Mesenteric fat pad (tissue), 1 donor: ENCODE data around the gene ANKRD12. TPM values are rescaled to one million over a fixed set of nuclear protein-coding genes. Genes with fewer than 3 reads are reported as not detected.
A peak's percentile ranks its signal among the peaks of the same experiment; 100 is the strongest.

ENCODE experiments used
- DNase-seq: peaks from one replicate; pipeline ENCODE4 v3.0.0-alpha.2; 2020; ENCODE audit warnings: low spot score
- total RNA-seq: library from RNA; stranded (reverse); fragmentation: NEBNext Ultra II Directional; extraction: Animal tissue kit (Norgen Biotek cat#: 25700); gene quantifications from one replicate; pipeline ENCODE4 v1.2.1, GENCODE V29; 2021
- donor health status: DM: yes; HTN: yes; CAD: no.

Gene ANKRD12
- total RNA-seq, 1 donor from 2014 or later, result 65.8 TPM

GRCh38 chr18:9106094-9106493 lies 30.5 kb upstream of the ANKRD12 start:
- no peak for DNase-seq

GRCh38 chr18:9106800-9107584 lies 29.6 kb upstream of the ANKRD12 start:
- no peak for DNase-seq

GRCh38 chr18:9108911-9109310 lies 27.7 kb upstream of the ANKRD12 start:
- no peak for DNase-seq

DNA sequence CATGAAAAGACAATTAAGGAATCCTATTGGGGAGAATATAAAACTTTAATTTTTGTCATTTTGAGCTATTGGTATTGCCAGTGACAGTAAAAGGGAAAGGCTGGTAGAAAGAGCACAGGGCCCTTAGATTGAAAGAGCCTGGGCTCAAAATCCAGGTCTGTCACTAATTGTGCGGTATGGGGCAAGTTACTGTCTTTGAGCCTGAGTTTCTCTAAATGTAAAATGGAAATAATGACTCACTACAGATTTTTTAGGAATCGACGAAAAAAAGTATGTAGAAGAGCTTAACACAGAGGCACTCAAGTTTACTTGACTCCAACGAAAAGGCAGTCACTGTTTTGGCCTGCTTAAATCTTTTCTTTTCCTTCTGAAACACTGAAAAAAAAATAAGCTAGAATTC lies 27.1 kb upstream of the ANKRD12 start:
- DNase-seq, result no peak

- DNase-seq, result no peak
These were observed 23.0 kb upstream of the ANKRD12 start for GRCh38 chr18:9113468-9114149.

GRCh38 chr18:9115984-9116383 lies 20.6 kb upstream of the ANKRD12 start:
- no peak for DNase-seq

GRCh38 chr18:9117980-9118841 lies 18.4 kb upstream of the ANKRD12 start:
- DNase-seq, result no peak

GRCh38 chr18:9120796-9121195 lies 15.8 kb upstream of the ANKRD12 start:
- no peak for DNase-seq

GRCh38 chr18:9123520-9123919 lies 13.1 kb upstream of the ANKRD12 start:
- no peak for DNase-seq

DNA sequence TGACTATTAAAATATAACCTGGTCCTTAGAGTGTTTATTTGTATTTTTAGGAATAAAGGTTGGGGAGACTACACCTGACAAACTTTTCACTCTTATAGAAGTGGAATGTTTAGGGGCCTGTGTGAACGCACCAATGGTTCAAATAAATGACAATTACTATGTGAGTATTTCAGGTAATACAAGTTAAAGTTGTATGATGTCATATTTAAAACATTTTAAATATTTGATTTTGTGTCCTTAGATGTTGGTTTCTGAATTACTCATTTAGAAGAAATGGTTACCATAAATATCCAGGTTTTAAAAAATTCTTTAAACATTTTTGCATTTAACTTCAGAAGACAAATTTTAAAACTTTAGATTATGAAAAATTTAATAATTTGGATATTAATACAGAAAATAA lies 11.8 kb upstream of the ANKRD12 start:
- DNase-seq, result no peak

DNA sequence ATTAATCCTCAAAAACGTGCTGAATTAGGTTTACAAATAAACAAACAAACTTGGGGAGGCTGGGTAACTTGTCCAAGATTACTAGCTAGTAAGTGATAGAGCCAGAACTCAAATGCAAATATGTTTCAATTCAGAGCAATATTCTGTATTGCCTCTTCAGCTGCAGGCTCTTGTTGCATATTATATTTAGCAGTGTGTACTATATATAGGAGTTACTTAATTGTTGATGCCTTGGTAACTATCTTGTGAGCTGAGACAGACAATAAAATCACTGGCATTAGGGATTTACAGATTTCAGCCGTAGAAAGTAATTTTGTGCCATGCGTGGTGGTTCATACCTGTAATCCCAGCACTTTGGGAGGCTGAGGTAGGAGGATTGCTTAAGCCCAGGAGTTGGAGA lies 10.2 kb upstream of the ANKRD12 start:
- DNase-seq, result no peak

DNA sequence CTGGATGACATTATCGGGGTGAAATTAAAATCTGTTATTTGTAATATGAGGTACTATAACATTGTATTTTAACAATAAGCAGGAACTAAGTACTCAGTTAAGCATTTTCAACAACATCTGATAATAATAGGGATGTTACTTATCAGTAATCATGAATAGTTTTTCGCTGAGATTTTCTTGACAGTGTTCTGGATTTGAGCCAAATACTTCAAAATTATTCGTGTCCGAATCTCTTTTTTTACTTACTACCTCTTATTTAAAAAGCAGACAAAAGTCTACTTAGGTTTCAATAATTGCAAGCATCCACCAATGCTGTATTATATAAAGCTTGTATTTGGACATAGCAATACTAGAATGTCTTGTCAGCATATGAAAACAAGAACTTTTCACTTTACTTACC lies 6.4 kb upstream of the ANKRD12 start:
- DNase-seq, result no peak

GRCh38 chr18:9130806-9131205 lies 5.8 kb upstream of the ANKRD12 start:
- DNase-seq, result no peak

DNA sequence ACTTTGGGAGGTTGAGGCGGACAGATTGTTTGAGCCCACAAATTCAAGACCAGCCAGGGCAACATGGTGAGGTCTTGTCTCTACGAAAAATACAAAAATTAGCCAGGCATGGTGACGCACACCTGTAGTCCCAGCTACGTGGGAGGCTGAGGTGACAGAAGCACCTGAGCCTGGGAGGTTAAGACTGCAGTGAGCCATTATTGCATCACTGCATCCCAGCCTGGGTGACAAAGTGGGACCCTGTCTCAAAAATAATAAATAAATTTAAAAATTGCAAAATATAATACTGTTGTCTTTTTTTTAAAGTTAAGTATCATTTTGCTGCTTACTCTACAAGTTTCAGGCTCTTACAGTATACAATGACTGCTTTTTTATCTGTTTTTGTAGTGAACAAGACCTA lies 4.0 kb upstream of the ANKRD12 start:
- no peak for DNase-seq

DNA sequence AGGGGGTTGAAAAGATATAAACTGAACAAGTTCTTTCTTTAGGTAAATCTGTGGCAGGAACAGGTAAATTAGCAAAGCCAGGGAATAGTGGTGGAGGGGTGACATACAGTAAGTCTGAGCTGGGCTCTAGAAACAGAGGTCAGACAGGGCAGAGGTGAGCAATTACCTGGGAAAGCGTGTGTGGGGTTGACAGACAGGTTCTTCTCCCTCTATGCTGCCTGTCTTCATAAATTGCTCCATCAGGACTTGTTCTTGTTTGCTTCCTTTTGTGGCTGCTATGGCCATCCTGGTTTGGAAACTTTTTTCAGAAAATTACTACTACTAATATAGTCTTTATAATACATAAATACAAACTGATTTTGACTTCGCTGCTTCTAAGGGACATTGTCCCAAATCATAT lies 3.4 kb upstream of the ANKRD12 start:
- DNase-seq, result no peak

- no peak for DNase-seq
These were observed 1.3 kb upstream of the ANKRD12 start for GRCh38 chr18:9135081-9135911.

DNA sequence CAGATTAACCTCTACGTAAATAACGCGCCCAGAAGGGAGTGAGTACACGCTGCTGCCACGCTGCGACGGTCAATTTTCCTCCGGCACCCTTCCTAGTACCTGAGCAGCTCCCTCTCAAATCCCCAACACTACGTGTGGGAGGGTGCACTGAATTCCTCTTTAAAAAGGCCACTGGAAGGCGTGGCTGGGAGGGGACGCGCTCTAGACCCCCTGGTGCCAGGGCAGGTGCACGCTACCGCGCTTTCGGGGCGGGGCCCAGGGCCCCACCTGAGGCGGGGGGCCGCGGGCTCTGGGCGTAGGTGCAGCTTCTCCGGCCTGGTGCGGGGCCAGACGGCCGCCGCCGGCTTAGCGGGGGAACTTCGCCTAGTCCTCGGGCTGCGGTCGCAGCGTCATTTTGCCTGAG lies 668 bp upstream of the ANKRD12 start:
- peak; percentile 91 for DNase-seq

DNA sequence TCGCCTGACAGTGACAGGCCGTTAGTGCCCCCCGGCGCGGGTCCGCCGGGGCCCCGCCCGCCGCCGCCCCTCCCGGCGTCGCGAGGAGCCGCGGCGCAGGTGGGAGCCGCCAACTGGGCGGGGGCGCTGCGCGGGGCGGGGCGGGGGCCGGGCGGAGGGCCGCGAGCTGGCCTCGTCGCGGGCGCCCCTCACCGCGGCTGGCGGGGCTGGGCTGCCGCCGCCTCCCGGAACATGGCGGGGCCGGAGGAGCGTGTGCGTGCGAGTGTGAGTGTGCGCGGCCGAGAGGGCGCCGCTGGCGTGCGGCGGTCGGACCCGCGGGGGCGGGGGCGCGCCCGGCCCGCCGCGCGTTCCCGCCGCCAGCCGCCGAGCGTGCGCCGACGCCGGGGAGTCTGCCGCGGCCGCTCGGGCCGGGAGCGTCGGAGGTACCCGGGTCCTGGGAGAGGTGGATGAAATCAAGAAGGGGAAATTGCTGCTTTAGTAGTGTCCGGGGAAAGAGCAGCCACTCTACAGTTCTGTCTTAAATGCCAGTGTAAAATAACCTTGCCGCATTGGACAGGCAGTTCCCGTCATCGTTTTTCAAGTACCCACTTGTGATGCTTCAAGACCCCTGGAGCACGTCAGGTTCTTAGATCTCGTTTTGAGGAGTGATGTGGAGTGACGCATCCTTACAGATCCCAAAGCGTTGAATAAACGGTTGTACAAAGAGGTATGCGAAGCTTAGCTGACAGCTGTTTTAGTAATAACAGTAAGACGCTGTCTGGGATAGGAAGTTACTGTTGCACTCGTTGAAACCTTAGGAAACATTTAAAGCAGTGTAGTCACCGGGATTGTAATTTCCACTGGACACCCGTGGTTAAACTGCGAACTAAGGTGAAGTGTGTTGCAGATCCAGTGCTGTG lies 836 bp downstream of the ANKRD12 start:
- peak; percentile 91 for DNase-seq

GRCh38 chr18:9139400-9140039 lies 2.9 kb downstream of the ANKRD12 start:
- no peak for DNase-seq

- DNase-seq, result no peak
These were observed 3.8 kb downstream of the ANKRD12 start for GRCh38 chr18:9140381-9140780.
